Mucosa of descending colon (tissue), 3 donors: ENCODE measurements around the gene AP2A1. TPM values are rescaled to one million over a fixed set of nuclear protein-coding genes. Genes with fewer than 3 reads are reported as not detected.
A peak's percentile ranks its signal among the peaks of the same experiment; 100 is the strongest.

ENCODE experiments used
- ATAC-seq: fragments of 200-7000 bp; cut with Tn5 transposase; one replicate; pipeline ENCODE4 v1.9.1; 2020; ENCODE audit warnings: mild to moderate bottlenecking, moderate library complexity
- DNase-seq, 3 donors: peaks; one replicate each; pipeline ENCODE4 v3.0.0-alpha.2; 2020
- H3K36me3 ChIP-seq: fragments of 200-600 bp; one replicate; pipeline ENCODE4 v1.8.0; 2021; ENCODE audit warnings: low read depth, mild to moderate bottlenecking
- H3K4me1 ChIP-seq: fragments of 200-600 bp; one replicate; pipeline ENCODE4 v1.8.0; 2021; ENCODE audit warnings: low read depth, mild to moderate bottlenecking
- H3K4me3 ChIP-seq: fragments of 200-600 bp; one replicate; pipeline ENCODE4 v1.8.0; 2021; ENCODE audit warnings: mild to moderate bottlenecking
- H3K9me3 ChIP-seq: fragments of 200-600 bp; one replicate; pipeline ENCODE4 v1.8.0; 2021; ENCODE audit warnings: mild to moderate bottlenecking
- CTCF ChIP-seq: fragments of 200-600 bp; IDR thresholded peaks from one replicate; pipeline ENCODE4 v1.8.0; 2022; ENCODE audit warnings: antibody characterized with exemption, mild to moderate bottlenecking
- intact Hi-C, 2 donors: fragments of 100-400 bp; cut with DNase I in 1 of 2; cut with micrococcal nuclease in 1 of 2; formaldehyde crosslinking; loops; one replicate each; pipeline versions ENCODE4 v1.11.0 to v1.11.1; 2022; cut with DNase I, micrococcal nuclease
- total RNA-seq, 3 donors: library from RNA; stranded (reverse); fragmentation: NEBNext Ultra II Directional in 2 of 3; extraction: Animal tissue kit (Norgen Biotek cat#: 25700) in 2 of 3; gene quantifications; one replicate each; pipeline versions ENCODE4 v1.2.1 to v1.2.4, GENCODE V29; 2021 to 2023
- donor health status: DM: no; HTN: no; CAD: no; lungs with moderate emphysema.
- donor health status: DM: no; HTN: no; CAD: no.
- donor health status: DM: no; HTN: yes; CAD: no.

The AP2A1 gene
- total RNA-seq, 3 donors from 2014 or later = 73.6 to 84.8 (median 82.5) TPM

GRCh38 chr19:49806620-49806959 lies 39.8 kb downstream of the AP2A1 start:
- H3K4me3 ChIP-seq = no peak overlapping the region
- intact Hi-C loops = no loop called here
- H3K9me3 ChIP-seq = no peaks in the 10 kb centered on the region
- ATAC-seq (no peak), DNase-seq (no peak)
- H3K4me1 ChIP-seq = peaks cover 11% of the 10 kb centered on the region
- no peaks in the 10 kb centered on the region for H3K36me3 ChIP-seq
- TF ChIP-seq CTCF = no peak

GRCh38 chr19:49807058-49807903 lies 40.5 kb downstream of the AP2A1 start:
- H3K4me3 ChIP-seq = no peak overlapping the region
- no peak for TF ChIP-seq CTCF
- H3K9me3 ChIP-seq = no peaks in the 10 kb centered on the region
- no peak for DNase-seq
- H3K4me1 ChIP-seq = peaks cover 11% of the 10 kb centered on the region
- ATAC-seq = no peak
- intact Hi-C loops = no loop called here
- no peaks in the 10 kb centered on the region for H3K36me3 ChIP-seq

- no peak overlapping the region for H3K4me3 ChIP-seq
- intact Hi-C loops = no loop called here
Measured at GRCh38 chr19:49807904-49808675, 41.3 kb downstream of the AP2A1 start.

GRCh38 chr19:49808711-49809159 lies 41.9 kb downstream of the AP2A1 start:
- intact Hi-C loops = no loop called here

More at GRCh38 chr19:49807904-49808675, 41.3 kb downstream of the AP2A1 start:
- ATAC-seq (no peak), DNase-seq (peak in 1 of 3 donors; percentile 43)
- no peak for TF ChIP-seq CTCF
- Histone ChIP-seq H3K36me3 (no peaks in the 10 kb centered on the region), H3K9me3 (no peaks in the 10 kb centered on the region), H3K4me1 (peaks cover 16% of the 10 kb centered on the region)

More at GRCh38 chr19:49808711-49809159, 41.9 kb downstream of the AP2A1 start:
- Histone ChIP-seq H3K4me1 (peaks cover 16% of the 10 kb centered on the region), H3K36me3 (peaks cover 6% of the 10 kb centered on the region), H3K4me3 (peak overlapping the region; percentile 34), H3K9me3 (no peaks in the 10 kb centered on the region)
- no peak for TF ChIP-seq CTCF
- DNase-seq (peak; percentile 93 to 95 (median 93)), ATAC-seq (peak; percentile 77)
